ENCODE results near the gene PNPLA5.

- no peak for TF ChIP-seq CTCF (IDR thresholded peaks at IDR 0.05 in 4 of 5, conservative IDR thresholded peaks at IDR 0.05 in 1 of 5)
- TF ChIP-seq POLR2A (IDR thresholded peaks at IDR 0.05), result no peak
These were observed 29.6 kb upstream of the PNPLA5 start for GRCh38 chr22:43921370-43921769.

Measured in gastrocnemius medialis (tissue), 4 donors.